MG63 (cell line): ENCODE measurements around the gene ASB8. TPM values are rescaled to one million over a fixed set of nuclear protein-coding genes. Genes with fewer than 3 reads are reported as not detected.

Source experiments
- total RNA-seq: library from RNA; depleted of rRNA; stranded (reverse); fragments of >200 nt; shearing (Covaris generic); gene quantifications from 2 replicates; pipeline ENCODE4 v1.2.3, GENCODE V29; 2014; ENCODE audit warnings: low replicate concordance; rRNA removed

Gene ASB8
- total RNA-seq, 1 experiment from 2014 or later: 31.3 TPM

Other genes with a start within 250 kb of the ASB8 start
- 130 and 148 TPM in 2 replicates for gene TMEM106C, start 193.9 kb downstream of the ASB8 start, total RNA-seq
- gene COL2A1, start 153.0 kb downstream of the ASB8 start, total RNA-seq: not detected in 2 replicates
- 15.6 and 16.3 TPM in 2 replicates for gene SENP1, start 51.4 kb downstream of the ASB8 start, total RNA-seq
- 38.2 and 64.7 TPM in 2 replicates for gene PFKM, start 38.2 kb downstream of the ASB8 start, total RNA-seq
- not detected in 2 replicates for gene CCDC184, start 26.1 kb upstream of the ASB8 start, total RNA-seq
- gene OR10AD1, start 45.8 kb upstream of the ASB8 start, total RNA-seq: not detected in 2 replicates
- gene ZNF641, start 193.4 kb upstream of the ASB8 start, total RNA-seq: 2.9 and 3.4 TPM in 2 replicates